T-helper 1 cell treated with Interleukin-12 subunit alpha and Interleukin-12 subunit beta and Interleukin-4 antibody, amounts not matched to agents 30 μg/mL and 1 μg/mL, for 36 hours (primary cell): ENCODE results near the gene TGFBI.

Experiments used
- H3K27ac Mint-ChIP-seq: one replicate; pipeline ENCODE4 v1.8.0; 2021; ENCODE audit warnings: mild to moderate bottlenecking, mixed read lengths
- H3K27me3 Mint-ChIP-seq: one replicate; pipeline ENCODE4 v1.8.0; 2021; ENCODE audit warnings: low read depth, mixed read lengths
- H3K36me3 Mint-ChIP-seq: one replicate; pipeline ENCODE4 v1.8.0; 2021; ENCODE audit warnings: low read depth, mixed read lengths
- H3K4me1 Mint-ChIP-seq: one replicate; pipeline ENCODE4 v1.8.0; 2021; ENCODE audit warnings: low read depth, mixed read lengths
- H3K4me3 Mint-ChIP-seq: one replicate; pipeline ENCODE4 v1.8.0; 2021; ENCODE audit warnings: mild to moderate bottlenecking, moderate library complexity, mixed read lengths
- H3K9me3 Mint-ChIP-seq: one replicate; pipeline ENCODE4 v1.8.0; 2021; ENCODE audit warnings: mixed read lengths

TGFBI gene

GRCh38 chr5:135996611-135997010 lies 32.2 kb upstream of the TGFBI start:
- no peaks in the 10 kb centered on the region for H3K9me3 Mint-ChIP-seq
- H3K36me3 Mint-ChIP-seq, result no peaks in the 10 kb centered on the region
- no peaks in the 10 kb centered on the region for H3K4me1 Mint-ChIP-seq
- H3K4me3 Mint-ChIP-seq, result no peak overlapping the region
- H3K27ac Mint-ChIP-seq, result no peak overlapping the region
- H3K27me3 Mint-ChIP-seq, result peaks cover 8% of the 10 kb centered on the region

DNA sequence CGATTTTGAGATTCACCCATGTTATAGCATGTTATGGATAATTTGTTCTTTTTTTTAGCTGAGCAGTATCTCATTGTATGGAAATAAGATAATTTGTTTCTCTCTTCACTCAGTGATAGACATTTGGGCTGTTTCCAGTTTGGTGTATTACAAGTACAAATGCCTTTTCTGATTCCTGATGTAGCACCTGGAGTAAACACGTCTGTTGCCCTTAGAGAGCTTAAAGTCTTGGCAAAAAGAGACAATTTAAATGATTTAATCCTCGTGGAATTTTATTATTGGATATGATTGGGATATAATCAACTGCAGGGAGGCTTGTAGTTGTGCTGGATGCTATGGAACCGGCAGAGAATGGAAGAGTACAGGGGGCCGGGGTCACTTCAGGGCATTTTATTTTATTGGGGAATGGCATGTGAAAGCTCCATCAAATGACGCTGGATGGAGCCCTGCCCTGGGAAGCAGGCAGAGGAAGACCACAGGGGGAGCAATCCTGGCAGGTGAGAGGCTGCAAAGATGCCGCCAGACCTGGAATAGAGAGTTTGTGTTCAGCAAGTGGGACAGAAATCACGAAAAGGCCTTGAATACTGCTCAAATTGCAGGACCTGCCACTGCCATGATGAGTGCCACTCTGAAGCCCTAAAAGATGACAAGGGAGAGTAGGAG lies 31.0 kb upstream of the TGFBI start:
- H3K4me3 Mint-ChIP-seq, result no peak overlapping the region

GRCh38 chr5:135998889-135999288 lies 29.9 kb upstream of the TGFBI start:
- Mint-ChIP-seq H3K9me3 (no peaks in the 10 kb centered on the region), H3K4me3 (no peak overlapping the region), H3K36me3 (no peaks in the 10 kb centered on the region), H3K27me3 (peaks cover 8% of the 10 kb centered on the region), H3K27ac (no peak overlapping the region), H3K4me1 (no peaks in the 10 kb centered on the region)

More for the DNA sequence above, 31.0 kb upstream of the TGFBI start:
- Mint-ChIP-seq H3K27me3 (peaks cover 8% of the 10 kb centered on the region), H3K36me3 (no peaks in the 10 kb centered on the region), H3K9me3 (no peaks in the 10 kb centered on the region), H3K4me1 (no peaks in the 10 kb centered on the region), H3K27ac (no peak overlapping the region)

DNA sequence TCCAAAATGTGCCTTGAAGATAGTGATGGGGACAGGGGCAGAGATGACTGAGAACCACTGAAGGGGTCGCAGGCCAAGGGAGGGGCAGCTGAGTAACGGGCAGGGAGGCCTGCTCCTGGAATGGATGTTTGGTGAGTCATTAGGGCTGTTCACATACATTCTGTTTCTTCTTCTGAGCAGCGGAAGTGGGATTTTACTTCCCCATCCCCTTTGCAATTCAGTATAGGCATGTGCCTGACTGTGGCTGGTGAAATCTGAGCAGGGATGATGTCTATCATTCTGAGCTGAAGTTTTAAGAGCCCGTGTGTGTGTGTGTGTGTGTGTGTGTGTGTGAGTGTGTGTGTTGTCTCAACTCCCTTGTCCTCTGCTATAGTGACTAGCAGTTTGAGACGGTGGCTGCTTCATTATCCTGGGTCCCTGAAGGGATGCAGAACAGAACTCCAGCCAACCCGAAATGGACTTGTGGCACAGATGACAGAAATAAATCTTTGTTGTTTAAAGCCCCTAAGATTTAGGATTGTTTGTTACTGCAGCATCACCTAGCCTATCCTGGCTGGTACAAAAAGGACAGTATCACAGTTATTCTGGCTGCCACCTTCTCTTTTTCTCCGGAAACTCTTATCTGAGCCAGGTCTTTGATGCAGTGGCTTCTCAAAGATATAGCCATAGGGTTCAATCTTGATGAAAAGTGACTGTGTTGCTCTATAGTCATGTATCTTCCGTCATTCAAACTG lies 29.2 kb upstream of the TGFBI start:
- H3K27me3 Mint-ChIP-seq, result peaks cover 8% of the 10 kb centered on the region
- no peak overlapping the region for H3K4me3 Mint-ChIP-seq
- H3K36me3 Mint-ChIP-seq, result no peaks in the 10 kb centered on the region
- no peak overlapping the region for H3K27ac Mint-ChIP-seq
- no peaks in the 10 kb centered on the region for H3K4me1 Mint-ChIP-seq
- no peaks in the 10 kb centered on the region for H3K9me3 Mint-ChIP-seq

DNA sequence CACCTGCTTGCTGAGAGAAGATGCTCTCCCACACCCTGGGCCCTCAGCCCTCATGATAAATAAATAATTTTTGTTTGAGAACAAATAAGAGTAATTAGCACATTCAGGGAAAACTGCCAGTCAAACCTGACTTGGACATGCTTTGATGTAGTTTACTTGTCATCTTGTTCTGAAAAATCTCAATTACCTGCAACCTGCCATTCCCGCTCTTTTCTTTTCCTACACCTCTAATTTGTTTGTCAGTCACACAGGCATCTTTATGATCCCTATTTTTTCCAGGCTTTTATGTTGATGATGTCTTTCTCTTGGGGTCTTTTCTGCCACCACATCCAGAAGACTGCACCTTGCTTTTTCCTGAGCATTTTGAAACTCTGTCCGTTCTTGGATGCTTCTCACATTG lies 28.6 kb upstream of the TGFBI start:
- H3K4me1 Mint-ChIP-seq, result no peaks in the 10 kb centered on the region
- peaks cover 8% of the 10 kb centered on the region for H3K27me3 Mint-ChIP-seq
- H3K9me3 Mint-ChIP-seq, result no peaks in the 10 kb centered on the region
- H3K36me3 Mint-ChIP-seq, result no peaks in the 10 kb centered on the region
- no peak overlapping the region for H3K4me3 Mint-ChIP-seq
- no peak overlapping the region for H3K27ac Mint-ChIP-seq

- Mint-ChIP-seq H3K4me1 (no peaks in the 10 kb centered on the region), H3K27ac (no peak overlapping the region), H3K36me3 (no peaks in the 10 kb centered on the region), H3K4me3 (no peak overlapping the region), H3K27me3 (peaks cover 8% of the 10 kb centered on the region), H3K9me3 (no peaks in the 10 kb centered on the region)
Observed at GRCh38 chr5:136000932-136001331, 27.9 kb upstream of the TGFBI start.

- Mint-ChIP-seq H3K27me3 (peaks cover 8% of the 10 kb centered on the region), H3K4me3 (no peak overlapping the region), H3K9me3 (no peaks in the 10 kb centered on the region), H3K4me1 (no peaks in the 10 kb centered on the region), H3K36me3 (no peaks in the 10 kb centered on the region), H3K27ac (no peak overlapping the region)
Observed at GRCh38 chr5:136001466-136001981, 27.3 kb upstream of the TGFBI start.

- no peaks in the 10 kb centered on the region for H3K27me3 Mint-ChIP-seq
- no peaks in the 10 kb centered on the region for H3K36me3 Mint-ChIP-seq
- H3K4me1 Mint-ChIP-seq, result no peaks in the 10 kb centered on the region
- no peak overlapping the region for H3K4me3 Mint-ChIP-seq
- H3K27ac Mint-ChIP-seq, result no peak overlapping the region
- H3K9me3 Mint-ChIP-seq, result no peaks in the 10 kb centered on the region
Observed at GRCh38 chr5:136004436-136004835, 24.4 kb upstream of the TGFBI start.

DNA sequence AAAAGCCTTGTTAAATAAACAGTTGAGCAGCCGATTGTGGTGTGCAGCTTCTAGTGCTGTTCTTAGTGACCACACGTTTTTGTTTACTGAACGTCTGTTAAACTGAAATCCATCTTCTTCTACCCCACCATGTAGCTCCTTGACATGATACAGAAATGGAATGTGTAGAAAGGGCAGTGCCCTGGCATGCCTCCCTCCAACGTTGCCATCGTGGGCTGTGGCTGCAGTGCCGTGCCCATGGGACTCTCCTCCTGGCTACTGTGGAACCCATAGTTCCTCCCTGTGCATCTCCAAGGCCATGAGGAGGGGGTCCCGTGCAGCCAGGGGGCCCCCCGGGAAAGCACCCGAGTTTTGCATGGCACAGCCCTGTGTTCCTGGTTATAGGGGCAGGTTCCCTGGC lies 23.3 kb upstream of the TGFBI start:
- Mint-ChIP-seq H3K4me1 (no peaks in the 10 kb centered on the region), H3K27ac (no peak overlapping the region), H3K4me3 (no peak overlapping the region), H3K27me3 (no peaks in the 10 kb centered on the region), H3K9me3 (no peaks in the 10 kb centered on the region), H3K36me3 (no peaks in the 10 kb centered on the region)

DNA sequence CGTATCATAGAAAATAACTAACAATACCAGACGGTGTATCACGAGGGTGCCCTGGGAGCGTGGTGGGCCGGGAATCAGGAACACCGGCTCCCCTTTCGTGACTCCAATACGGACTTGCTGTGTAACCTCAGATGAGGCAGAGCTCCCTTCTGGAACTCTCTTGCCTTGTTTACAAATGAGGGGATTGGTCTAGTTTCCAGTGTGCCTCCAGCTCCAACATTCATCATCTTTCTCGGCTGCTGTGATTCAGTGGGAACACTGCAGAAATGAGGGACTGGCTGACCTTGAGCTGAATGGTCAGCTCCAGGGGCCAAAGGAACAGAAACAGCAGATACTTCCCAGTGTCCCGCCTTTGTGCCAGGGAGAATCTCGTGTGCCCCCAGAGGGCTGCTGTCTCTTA lies 22.6 kb upstream of the TGFBI start:
- no peak overlapping the region for H3K27ac Mint-ChIP-seq
- no peaks in the 10 kb centered on the region for H3K36me3 Mint-ChIP-seq
- H3K9me3 Mint-ChIP-seq, result no peaks in the 10 kb centered on the region
- H3K27me3 Mint-ChIP-seq, result peaks cover 4% of the 10 kb centered on the region
- H3K4me3 Mint-ChIP-seq, result no peak overlapping the region
- H3K4me1 Mint-ChIP-seq, result no peaks in the 10 kb centered on the region

- Mint-ChIP-seq H3K4me3 (no peak overlapping the region), H3K27me3 (peaks cover 10% of the 10 kb centered on the region), H3K4me1 (no peaks in the 10 kb centered on the region), H3K27ac (no peak overlapping the region), H3K36me3 (no peaks in the 10 kb centered on the region), H3K9me3 (no peaks in the 10 kb centered on the region)
Observed at GRCh38 chr5:136006761-136007251, 22.0 kb upstream of the TGFBI start.

DNA sequence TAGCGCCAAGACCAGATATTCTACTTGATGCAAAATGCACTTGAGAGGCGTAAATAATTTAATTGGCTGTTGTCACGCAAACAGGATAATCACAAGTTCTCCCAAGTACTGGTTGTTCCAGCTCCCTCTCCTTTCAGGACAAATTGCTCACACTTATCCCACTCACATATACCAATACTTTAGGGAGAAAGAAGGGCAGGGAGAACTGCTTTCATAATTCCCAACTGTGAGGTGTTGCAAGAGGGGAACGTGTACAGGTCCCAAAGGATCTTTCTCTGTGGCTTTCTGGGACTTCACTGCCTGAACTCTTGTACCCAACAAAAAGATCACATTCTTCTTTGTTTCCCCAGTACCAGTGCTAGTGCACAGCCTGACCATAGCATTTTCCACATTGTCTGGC lies 21.5 kb upstream of the TGFBI start:
- H3K36me3 Mint-ChIP-seq, result no peaks in the 10 kb centered on the region
- H3K4me1 Mint-ChIP-seq, result no peaks in the 10 kb centered on the region
- H3K27ac Mint-ChIP-seq, result no peak overlapping the region
- peaks cover 15% of the 10 kb centered on the region for H3K27me3 Mint-ChIP-seq
- H3K4me3 Mint-ChIP-seq, result no peak overlapping the region
- H3K9me3 Mint-ChIP-seq, result no peaks in the 10 kb centered on the region

- H3K9me3 Mint-ChIP-seq, result no peaks in the 10 kb centered on the region
- H3K4me3 Mint-ChIP-seq, result no peak overlapping the region
- H3K27ac Mint-ChIP-seq, result no peak overlapping the region
- peaks cover 27% of the 10 kb centered on the region for H3K27me3 Mint-ChIP-seq
- no peaks in the 10 kb centered on the region for H3K4me1 Mint-ChIP-seq
- H3K36me3 Mint-ChIP-seq, result no peaks in the 10 kb centered on the region
Observed at GRCh38 chr5:136011414-136012001, 17.3 kb upstream of the TGFBI start.

- Mint-ChIP-seq H3K27me3 (peaks cover 27% of the 10 kb centered on the region), H3K27ac (no peak overlapping the region), H3K36me3 (no peaks in the 10 kb centered on the region), H3K4me3 (no peak overlapping the region), H3K4me1 (no peaks in the 10 kb centered on the region), H3K9me3 (no peaks in the 10 kb centered on the region)
Observed at GRCh38 chr5:136012041-136012804, 16.6 kb upstream of the TGFBI start.
